Ishikawa (cell line): ENCODE measurements around the gene RPL14.

Experiments
- TAF1 ChIP-seq: IDR thresholded peaks from 2 replicates; pipeline ENCODE4 v1.6.1; 2012; ENCODE audit warnings: low read depth, mild to moderate bottlenecking
- USF1 ChIP-seq: IDR thresholded peaks from 2 replicates; pipeline ENCODE4 v1.6.1; 2012

GRCh38 chr3:40516201-40516600 lies 59.1 kb downstream of the RPL14 start:
- TF ChIP-seq USF1 (no peak), TAF1 (no peak)
